NCI-H2029 (cell line): ENCODE measurements around the gene CEMIP.

Experiments
- DNase-seq: peaks from one replicate; lab custom pipeline; 2025; lab: John Stamatoyannopoulos, UW

Gene CEMIP

GRCh38 chr15:80787316-80787715, 8.1 kb downstream of the CEMIP start:
- DNase-seq, result no peak

GRCh38 chr15:80788536-80788935, 9.4 kb downstream of the CEMIP start:
- DNase-seq, result no peak

DNA sequence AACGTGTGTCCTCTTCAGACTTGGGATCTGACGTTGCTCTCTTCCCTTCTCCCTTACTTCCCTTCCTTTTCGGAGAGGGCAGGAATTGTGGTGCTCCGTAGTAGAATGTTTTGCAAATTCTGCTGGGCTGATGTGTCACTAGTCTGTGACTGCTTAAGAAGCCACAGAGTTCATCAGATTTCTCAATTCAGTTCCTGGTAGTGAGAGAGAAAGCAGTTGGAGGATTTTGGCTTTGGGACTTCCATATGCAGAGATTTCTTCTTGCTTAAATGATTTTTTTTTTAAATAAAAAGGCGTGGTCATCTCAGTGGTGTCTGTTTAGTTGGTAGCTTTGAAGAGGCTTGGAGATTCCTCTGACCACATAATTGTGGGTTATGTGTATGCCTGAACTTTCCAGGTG, 10.1 kb downstream of the CEMIP start:
- DNase-seq, result no peak

- no peak for DNase-seq
Measured at GRCh38 chr15:80789796-80790195, 10.6 kb downstream of the CEMIP start.

DNA sequence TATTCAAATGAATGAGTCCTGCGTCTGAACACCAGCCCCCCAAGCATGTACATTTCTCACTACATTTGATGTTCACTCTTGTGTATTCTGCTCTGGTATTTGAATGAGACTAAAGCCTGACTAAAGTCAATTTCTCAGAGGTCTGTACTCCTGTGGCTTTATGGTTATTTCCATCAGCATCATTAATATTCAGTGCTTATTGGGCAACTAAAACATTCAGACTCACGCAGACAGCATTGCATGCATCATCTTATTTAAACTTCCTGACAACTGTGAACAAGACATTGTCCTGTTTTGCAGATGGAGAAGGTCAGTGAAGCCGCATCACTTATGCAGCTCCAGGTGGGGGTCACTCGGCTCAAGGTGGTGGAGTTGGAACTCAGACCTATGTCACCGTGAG, 11.1 kb downstream of the CEMIP start:
- no peak for DNase-seq

GRCh38 chr15:80791004-80791403, 11.8 kb downstream of the CEMIP start:
- no peak for DNase-seq

DNA sequence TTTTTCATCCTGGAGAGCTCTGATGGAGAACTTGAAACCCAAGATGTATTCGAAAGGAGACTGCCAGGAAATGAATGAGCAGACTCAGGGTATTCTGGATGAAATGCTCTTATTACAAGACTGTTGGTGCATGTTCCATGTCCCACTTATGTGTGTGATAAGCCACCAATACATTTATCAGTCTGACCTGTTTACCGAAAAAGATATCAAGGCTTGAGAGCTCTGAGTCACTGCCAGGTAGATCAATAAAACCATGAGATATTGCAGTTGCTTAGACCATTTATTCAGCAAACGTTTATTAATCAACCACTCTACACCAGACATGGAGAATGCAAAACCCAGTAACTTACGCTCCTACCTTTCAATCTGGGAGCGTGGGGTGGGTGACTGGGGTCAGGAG, 17.2 kb downstream of the CEMIP start:
- DNase-seq, result no peak

DNA sequence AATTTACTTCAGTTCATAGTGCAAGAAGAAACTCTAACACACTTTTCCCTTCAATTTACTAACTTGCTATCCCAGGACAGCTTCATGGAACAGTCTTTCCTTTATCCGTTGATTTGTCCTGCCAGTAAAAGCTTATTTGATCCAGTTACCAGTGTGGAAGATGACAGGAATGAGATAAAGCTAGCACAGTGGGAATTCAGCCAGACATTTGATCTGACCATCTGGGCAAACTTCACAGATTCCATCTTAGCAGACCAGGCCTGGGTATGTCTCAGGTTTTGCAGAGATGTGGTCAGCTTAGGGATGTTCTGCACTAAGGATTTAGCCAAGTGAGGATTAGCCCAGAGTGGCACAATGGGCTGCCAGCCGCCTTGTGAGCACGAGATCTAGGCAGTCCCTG, 19.7 kb downstream of the CEMIP start:
- no peak for DNase-seq

DNA sequence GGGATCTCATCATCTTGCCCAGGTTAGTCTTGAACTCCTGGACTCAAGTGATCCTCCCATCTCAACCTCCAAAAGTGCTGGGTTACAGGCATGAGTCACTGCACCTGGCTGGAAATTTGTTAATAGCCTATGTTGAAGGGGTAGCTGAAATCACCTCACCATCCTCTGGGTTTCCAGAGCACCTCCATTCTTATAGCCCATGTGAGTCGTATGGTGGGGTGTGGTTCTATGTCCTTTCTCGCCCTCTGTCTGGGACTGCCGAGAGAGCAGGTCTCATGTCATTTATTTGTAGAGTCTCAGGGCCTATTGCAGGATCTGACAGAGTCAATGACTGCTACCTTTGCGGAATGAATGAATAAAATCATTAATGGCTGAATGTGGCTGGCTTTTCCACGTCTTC, 20.9 kb downstream of the CEMIP start:
- DNase-seq, result no peak

- peak; percentile 55 for DNase-seq
Measured at GRCh38 chr15:80801891-80802680, 22.9 kb downstream of the CEMIP start.

- no peak for DNase-seq
Measured at GRCh38 chr15:80803580-80804525, 24.7 kb downstream of the CEMIP start.

DNA sequence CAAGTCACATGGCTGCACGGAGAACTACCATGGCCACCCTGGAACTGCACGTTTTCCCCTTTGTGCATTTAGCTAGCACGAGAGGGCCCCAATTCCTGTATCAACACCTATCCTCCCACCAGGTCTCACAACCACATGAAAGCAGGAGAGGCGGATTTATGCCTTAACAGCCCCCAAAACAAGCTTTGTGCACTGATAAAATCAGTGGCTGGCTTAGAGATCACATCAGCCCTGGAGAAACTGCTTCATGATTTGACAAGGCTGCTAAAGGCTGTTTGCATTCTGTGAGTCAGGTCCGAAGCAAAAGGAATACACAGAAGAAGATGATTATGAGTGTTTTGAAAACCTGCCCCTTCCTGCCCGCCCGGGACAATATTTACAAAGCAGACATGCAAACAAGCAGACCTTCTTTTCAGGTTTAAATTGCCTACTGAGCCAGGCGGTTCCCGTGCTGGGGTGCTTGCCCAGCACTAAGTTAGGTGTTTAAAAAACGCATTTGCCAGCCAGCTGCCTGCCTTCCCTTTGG, 25.9 kb downstream of the CEMIP start:
- peak; percentile 18 for DNase-seq

DNA sequence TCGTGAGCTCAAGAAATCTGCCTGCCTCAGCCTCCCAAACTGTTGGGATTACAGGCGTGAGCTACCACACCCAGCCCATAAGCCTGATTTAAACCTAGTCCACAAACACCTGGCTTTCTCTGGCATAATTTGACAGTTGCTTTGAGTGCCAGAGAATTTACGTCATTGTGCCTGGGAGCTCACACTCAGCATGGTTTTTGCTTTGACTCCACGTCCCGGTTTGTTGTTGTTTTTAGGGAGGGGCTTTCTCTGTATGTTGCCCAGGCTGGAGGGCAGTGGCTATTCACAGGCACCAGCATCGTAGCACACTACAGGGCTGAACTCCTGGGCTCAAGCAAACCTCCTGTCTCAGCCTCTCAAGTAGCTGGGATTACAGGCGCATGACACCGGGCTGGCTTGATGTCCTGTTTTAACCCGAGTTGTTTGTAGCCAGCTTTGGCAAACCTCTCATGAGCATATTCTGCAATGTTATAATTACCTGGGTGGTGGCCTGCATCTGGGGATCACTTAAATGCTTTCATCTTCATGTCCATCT, 32.7 kb downstream of the CEMIP start:
- DNase-seq, result peak; percentile 72

- no peak for DNase-seq
Measured at GRCh38 chr15:80815106-80815505, 35.9 kb downstream of the CEMIP start.

DNA sequence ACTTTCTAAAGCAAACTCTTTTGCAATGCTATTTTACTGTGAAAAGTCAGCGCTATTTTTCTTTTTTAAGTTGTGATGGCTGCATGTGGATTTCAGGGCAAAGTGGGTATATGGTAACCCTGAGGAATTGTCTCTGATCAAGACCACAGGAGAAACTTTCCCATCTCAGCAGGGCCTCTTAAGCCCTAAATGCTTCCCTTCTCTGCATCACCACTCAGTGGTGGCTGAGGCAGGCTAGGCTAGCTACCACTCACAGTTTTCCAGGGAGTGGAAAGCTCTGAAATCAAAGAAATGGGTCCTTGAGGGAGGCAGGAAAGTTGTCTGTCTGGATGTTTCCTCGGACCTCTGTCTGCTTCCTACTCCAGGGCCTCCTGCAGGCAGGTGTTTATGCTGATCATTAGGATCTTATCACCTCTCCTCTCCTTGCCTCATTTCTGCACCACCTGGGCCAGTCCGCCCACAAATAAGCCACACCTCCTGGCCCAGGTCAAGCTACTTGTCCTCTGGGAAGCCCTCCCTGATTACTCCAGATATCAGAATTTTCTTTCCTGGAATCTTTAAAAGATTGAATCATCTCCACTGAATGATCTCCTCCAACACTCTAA, 37.0 kb downstream of the CEMIP start:
- no peak for DNase-seq

GRCh38 chr15:80816936-80817335, 37.8 kb downstream of the CEMIP start:
- no peak for DNase-seq

- DNase-seq, result no peak
Measured at GRCh38 chr15:80817901-80818300, 38.7 kb downstream of the CEMIP start.

- DNase-seq, result no peak
Measured at GRCh38 chr15:80819001-80819400, 39.8 kb downstream of the CEMIP start.

GRCh38 chr15:80820092-80820491, 40.9 kb downstream of the CEMIP start:
- no peak for DNase-seq

GRCh38 chr15:80822256-80822655, 43.1 kb downstream of the CEMIP start:
- no peak for DNase-seq

- no peak for DNase-seq
Measured at GRCh38 chr15:80822676-80823075, 43.5 kb downstream of the CEMIP start.

DNA sequence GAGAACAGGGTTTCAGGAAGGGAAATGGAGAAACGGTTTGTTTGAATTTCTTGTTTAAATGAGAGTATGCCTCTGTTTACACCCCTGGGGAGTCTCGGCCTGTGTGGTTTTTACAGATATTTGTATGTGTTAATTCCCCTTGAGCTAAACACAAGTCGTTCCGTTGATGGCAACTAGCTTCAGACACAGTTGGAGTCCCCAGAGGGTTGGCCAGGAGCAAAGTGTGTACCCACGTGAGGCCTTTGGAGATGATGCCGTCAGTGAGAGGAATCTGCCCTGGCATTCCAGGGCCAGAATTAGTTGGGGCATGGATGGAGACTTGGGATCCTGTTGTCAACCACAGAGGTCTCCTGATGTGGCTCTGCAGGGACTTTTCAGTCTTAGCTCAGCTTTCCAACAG, 44.0 kb downstream of the CEMIP start:
- DNase-seq, result no peak
